NCI-H1092 (cell line): ENCODE measurements around the gene CIZ1.
"Not testable (repeated sequence)": the region's sequence is repeated elsewhere in the genome, so short reads cannot be mapped to it uniquely, and the experiment has no call there.

Source experiments
- DNase-seq: peaks from one replicate; lab custom pipeline; 2025; lab: John Stamatoyannopoulos, UW

The CIZ1 gene

DNA sequence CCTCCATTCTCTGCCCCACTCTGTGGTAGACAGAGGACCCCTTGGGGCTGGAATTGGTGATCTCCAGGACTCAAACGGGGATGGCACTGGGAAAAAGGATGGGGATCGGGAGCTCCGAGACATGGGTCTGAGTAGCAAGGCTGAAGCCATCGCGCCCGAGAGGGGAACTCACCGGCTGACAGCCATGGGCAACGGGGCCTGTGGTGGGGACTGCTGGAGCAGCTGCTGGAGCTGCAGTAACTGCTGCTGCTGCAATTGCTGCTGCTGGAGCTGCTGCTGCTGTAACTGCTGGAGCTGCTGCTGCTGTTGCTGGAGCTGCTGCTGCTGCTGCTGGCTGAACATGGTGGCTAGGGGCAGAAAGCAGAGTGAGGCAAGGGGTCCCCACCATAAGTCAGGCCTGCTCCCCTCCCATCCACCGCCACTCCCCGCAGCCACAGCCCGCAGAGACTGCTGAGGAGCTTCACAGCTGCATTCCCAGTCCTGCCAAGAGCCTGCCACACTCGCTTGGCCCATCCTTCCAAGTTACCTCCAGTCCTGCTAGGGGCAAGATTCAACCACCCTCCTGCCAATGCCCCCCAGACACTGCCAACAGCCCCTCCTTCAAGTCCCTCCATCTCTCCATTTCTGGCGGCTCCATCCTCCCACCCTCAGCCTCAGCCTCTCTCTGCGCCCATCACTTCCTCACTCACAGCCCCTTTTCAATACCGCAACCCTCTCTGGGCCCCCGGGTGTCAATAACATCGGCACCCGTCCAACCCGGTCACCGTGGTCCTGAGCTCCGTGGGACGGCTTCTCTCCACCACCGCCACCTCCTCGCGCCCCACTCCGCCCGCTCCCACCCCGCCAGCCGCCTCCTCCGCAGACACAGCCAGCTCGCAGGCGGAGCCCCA lies 611 bp downstream of the CIZ1 start:
- DNase-seq, result no peak

DNA sequence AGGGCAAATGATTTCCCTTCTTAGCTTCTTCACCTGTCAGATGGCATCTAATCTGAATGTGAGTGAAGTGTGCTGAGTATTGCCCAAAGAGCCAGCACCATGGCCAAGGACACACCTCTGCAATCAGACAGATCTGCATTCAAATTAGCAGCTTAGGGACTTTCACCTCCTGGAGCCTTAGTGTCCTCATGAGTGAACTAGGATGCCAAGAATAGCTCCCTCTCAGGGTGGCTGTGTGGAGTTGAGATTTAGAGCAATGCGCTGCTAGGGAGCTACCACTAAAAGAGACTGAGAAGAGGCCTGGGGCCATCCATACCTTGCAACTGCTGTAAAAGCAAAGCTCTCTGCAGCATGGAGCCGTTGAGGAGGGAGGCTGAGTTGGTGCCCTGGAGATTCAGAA lies 1.4 kb downstream of the CIZ1 start:
- no peak for DNase-seq

DNA sequence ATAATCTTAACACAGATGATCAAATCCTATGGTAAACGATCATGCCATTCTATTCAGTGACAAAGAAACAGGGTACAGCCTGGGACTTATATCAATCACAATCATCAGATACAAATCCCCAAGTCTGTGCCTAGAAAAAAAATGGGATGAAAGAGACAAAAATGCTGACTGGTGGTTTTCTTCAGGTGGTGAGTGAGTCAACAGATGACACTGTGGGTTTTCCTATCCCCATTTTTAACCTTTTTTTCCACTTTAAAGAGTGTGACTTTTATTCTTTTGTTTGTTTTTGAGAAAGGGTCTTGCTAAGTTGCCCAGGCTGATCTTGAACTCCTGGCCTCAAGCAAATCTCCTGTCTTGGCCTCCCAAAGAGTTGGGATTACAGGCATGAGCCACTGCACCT lies 3.2 kb downstream of the CIZ1 start:
- no peak for DNase-seq

DNA sequence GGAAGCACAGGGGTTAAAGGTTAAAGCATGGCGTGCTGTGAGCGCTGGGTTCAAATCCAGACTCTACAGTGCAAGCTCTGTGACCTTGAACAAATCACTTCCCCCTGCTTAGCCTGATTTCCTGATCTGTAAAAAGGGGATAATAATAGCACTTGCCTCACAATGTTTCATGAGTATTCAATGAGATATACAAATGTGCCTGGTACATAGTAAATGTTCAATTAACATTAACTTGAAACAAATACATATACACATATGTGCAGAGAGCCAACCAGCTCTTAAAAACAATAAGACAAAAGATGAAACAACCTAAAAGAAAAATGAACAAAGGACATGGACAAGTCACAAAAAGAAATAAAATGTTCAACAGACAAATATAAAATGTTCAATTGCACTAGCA lies 4.0 kb downstream of the CIZ1 start:
- no peak for DNase-seq

DNA sequence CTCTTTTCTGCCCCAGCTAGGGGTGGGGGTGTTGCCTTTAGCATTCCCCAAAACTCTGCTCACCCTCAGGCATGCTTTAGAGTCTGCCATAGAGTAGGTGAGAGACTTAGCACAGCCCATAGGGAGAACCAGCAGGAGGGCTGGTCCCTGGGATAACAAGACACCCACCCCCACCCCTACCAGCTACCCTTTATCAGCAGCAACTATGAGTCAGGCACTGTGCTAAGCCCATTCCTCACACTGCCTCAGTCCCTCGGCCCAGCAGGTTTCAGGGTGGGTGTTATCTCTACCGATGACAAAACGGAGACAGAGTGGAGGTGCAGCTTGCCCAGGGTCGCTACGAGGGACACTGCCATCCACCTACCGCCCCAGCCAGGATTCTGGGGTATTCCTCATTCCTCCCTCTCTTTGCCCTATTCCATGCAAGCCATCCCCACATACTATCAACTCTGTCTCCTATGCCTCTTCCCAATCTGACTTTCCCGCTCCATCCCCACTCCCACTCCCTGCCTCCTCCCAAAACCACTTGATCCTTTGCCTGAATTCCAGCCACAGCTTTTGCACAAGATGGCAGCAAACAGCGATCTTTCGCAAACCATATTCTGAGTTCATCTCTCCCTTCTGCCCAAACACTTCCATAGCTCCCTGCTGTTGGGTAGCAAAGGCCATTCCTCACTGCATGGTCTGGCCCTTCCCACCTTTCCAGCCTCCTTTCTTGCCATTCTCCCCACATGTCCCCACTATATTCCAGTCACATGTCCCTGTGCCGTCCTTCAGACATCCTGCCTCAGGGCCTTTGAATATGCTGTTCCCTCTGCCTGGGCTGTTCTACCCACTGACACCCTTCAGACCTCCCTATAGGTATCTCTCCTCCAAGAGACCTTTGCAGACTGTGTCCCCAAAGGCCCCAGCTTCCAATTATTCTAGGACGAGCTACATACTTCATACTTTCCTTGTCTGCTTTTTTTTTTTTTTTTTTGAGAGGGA lies 5.1 kb downstream of the CIZ1 start:
- no peak for DNase-seq

DNA sequence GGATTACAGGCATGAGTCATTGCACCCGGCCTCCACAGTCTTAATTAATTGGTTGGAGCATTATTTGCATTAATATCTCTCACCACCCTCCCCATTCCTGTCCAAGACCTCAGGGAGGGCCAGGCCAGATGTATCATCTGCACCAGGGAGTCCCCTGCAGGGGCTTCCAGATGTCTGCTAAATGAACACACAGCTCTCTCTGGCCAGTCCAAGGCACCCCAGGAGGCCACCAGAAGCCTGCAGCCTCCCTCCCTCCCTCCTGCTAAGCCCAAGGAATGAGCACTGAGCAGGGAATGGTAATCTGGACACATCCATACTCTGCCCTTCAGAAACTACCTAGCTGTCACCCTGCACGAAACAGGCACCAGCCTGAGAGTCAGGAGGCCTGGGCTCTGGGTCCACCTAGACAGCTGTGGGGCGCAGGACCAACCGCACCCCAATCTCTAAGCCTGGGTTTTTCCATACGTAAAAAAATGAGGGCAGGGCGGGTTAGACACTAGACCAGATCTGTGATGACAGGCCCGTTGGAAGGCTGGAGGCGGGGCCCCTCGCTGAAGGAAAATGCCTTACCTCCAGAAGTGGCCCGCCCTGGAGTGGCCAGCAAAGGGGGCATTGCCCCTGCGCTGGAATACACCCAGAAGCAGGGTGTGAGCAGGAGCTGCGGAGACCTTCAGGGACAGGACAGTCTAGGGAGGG lies 8.3 kb downstream of the CIZ1 start:
- no peak for DNase-seq

DNA sequence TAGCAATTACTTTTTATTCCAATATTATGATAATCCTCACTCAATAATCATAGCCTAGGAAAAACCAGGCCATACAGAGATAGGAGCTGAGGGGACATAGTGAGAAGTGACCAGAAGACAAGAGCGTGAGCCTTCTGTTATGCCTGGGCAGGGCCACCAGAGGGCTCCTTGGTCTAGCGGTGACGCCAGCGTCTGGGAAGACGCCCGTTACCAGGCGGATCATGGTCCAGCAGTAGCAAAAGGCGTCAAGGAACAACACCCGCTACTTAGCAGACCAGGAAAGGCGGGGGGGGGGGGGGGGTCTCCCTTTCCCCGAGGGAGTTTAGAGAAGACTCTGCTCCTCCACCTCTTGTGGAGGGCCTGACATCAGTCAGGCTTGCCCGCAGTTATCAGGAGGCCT lies 9.9 kb downstream of the CIZ1 start:
- DNase-seq, result not testable (repeated sequence)

DNA sequence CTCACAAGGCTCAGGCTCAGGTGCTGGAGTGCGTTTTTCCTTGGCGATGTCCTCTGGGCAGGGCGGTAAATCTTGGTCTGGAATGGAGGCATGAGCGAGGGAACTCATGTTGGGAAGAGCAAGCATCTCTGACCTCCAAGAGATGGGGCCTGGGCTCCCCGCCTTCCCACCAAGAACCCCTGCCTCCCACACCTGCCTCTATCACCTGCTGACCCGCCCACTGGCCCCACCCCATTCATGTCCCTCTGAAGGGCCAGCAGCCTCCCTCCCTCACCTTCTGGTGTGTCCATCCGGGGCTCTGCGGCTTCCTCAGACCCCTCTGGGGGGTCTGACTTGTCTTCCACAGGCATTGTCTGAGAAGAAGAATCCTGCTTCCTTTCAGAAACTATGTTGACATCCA lies 10.9 kb downstream of the CIZ1 start:
- no peak for DNase-seq

DNA sequence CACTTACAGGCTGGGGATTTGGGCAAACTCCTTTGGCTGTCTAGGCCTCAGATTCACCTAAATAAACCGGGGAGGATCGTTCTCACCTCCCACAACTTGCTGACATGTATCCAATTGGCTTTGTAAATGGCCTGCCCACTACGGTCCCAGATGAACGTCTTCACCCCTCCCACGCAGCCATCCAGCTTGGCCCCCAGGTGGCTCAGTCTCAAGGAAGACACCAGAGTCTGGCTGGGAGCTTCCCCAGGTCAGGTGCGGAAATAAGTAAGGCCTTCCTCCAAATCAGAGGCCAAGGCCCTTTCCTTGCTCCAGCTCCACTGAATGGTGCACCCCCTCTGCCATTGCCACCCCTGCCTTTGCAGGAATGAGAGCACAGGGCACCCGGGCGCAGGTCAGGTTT lies 11.4 kb downstream of the CIZ1 start:
- DNase-seq, result no peak

DNA sequence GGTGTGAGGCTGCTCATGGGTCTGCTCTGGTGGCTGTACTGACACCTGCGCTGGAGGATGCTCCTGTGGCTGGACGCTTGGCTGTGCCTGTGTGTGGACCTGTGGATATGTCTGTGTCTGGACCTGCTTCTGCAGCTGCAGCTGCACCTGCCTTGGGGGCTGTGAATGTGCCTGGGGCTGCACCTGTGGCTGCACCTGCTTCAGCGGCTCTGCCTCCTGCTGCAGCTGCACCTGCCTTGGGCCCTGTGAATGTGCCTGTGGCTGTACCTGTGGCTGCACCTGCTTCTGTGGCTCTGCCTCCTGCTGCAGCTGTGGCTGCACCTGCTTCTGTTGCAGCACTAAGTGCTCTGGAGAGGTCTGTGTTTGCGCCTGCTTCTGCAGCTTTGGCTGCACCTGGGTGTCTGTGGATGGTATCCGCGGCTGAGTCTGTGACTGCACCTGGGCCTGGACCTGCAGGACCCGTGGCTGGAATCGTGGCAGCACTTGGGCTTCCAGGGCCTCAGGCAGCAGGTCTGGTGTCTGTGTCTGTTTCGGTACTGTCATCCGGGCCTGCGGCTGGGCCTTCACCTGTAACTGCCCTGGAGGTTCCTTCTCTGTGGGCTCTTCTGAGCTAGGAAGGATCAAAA lies 12.5 kb downstream of the CIZ1 start:
- no peak for DNase-seq

DNA sequence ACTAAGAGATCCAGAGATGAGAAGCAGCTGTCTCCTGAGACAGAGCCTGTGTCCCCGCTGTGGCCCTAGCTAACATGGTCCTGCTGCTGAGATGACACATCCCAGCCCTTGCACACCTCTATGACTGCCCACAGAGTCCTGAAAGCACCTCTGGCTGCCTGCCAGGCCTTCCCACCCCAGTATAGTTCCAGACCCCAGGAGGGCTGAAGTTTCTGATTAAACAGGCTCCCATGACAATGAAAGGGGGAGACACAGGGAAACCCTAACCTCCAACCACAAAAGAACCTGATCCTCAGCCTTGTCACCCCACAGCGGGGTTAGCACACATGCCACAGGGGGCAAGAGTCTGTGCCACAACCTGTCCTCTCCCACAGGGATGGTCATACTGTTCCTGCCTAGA lies 15.6 kb downstream of the CIZ1 start:
- no peak for DNase-seq

DNA sequence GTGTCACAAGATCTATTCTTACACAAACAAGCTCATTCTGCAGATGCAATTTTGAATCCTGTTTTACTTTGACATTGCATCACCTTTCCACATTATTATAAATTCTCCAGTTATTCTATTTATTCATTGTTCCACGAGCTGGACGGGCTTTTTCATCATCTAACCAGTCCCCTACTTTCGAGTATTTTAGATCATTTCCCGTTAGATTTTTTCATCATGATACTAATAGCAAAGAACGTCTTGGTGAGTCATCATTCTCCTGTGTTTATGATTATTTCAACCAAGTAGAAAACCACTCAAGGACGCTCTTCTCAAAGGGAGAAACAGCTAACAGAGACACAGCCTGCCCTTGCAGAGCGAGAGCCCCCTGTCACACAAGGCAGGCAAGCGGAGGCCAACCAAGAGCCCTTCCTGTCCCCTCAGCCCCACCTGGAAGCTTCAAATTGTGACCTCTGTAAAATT lies 16.2 kb downstream of the CIZ1 start:
- DNase-seq, result no peak

DNA sequence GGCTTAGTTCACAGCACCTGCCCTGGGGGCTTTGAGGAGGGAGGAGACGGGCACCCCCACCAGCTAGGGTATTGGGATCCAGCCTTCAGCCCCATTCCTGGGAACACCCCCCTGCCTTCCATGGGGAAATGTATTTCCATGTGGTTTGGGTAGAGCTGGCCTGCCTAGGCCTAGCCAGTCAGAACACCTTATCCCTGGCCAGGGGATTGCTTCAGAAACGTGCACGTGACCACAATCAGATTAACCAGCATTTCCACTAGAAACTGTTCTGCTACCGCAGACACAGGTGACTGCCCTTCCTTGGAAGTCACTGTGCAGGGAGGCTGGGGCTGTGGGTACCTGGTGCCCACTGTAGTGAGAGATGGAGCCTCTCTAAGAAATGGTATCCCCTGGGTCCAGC lies 17.3 kb downstream of the CIZ1 start:
- no peak for DNase-seq

DNA sequence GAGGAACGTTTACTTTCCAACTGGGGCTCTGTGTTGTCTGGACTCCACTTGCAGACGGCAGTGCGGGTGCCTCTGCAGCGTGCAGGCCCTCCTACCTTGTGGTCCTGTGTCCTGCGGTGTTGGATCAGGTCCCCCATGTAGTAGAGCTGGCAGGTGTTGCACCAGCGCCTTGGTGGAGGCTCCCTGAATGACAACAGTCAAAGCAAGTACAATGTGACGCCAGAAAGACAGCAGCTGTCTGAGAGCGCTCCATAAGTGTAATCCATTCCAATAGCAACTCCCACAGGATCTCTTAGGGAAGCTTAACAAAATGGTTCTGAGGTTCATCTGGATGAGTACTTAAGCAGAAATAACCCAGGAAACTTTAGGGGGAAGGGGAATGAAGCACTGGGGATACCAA lies 21.4 kb downstream of the CIZ1 start:
- no peak for DNase-seq

DNA sequence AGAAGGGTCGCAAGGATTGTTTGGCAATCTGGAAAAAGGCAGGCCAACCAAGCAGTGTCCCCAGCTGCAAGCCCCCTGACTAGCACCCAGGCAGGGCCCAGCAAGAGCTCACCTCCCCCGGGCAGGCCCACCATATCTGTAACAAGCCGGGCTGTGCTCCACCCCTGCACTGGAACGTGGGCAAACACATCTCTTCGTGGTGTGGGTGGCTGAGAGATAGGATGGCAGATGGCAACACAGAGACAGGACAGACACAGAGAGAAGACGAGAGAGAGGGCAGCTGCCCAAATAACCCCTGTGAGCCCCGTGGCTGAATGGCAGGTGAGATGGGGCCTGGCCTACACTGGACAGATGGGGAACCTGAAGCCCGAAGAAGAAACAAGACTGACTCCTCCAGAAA lies 21.9 kb downstream of the CIZ1 start:
- no peak for DNase-seq

DNA sequence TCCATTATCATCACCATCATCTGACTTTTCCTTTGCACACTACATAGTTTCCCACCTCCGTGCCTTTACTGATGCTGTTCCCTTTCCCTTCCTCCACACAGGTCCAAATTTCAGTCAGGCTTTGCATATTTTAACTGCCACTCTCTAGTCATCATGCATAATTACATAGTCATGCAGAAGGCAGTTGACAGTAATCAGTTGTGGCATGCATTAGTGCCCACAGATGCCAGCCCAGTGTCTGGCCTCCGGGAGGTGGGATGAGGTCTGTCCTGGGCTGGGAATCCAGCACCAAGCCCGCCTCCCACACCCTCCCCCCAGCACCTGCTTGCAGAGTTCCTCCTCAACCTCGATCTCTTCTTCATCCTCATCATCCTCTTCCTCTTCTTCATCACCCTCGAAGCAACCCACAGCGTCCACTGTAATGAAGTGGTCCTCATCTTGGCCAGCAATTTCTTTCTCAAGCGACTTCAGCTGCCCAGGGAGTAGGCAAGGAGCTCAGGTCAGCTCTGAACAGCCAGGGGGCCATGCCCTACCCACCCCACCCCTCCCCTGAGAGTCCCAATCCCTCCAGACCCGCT lies 22.6 kb downstream of the CIZ1 start:
- no peak for DNase-seq

DNA sequence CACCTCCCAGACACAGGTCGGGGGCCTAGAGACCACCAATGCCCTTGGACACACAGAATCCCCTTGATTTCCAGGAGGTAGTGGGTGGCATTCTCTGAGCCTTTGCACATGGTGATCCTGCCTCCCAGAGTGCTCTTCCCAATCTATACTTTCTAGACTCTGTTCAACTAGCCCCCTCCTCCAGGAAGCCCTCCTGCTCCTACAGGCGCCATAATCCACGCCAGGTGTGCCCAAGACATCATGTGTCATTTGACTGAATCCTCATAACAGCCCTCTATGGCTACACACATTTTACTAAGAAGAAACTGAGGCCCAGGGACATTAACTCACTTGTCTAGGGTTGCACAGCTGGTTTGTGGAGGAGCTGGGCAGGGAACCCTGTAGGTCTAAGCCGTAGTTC lies 24.2 kb downstream of the CIZ1 start:
- DNase-seq, result no peak

DNA sequence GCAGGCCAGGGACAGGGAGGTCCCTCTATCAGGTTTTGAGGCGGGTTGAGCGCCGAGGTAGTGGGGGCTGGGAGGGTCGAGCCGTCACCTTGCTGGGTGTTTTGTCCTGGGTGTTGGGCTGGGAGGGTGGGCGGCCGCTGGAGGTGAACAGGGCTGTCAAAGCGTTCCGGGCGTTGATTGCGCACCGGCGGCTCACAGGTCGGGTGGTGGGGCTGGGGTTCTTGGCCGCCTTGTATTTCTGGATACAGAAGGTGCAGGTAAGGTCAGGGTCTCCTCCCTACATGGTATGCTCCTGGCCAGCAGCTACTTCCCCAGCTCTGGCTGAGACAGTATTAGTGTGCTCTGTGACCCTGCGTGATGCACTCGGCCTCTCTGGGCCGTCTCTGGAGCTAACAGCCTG lies 25.2 kb downstream of the CIZ1 start:
- no peak for DNase-seq

DNA sequence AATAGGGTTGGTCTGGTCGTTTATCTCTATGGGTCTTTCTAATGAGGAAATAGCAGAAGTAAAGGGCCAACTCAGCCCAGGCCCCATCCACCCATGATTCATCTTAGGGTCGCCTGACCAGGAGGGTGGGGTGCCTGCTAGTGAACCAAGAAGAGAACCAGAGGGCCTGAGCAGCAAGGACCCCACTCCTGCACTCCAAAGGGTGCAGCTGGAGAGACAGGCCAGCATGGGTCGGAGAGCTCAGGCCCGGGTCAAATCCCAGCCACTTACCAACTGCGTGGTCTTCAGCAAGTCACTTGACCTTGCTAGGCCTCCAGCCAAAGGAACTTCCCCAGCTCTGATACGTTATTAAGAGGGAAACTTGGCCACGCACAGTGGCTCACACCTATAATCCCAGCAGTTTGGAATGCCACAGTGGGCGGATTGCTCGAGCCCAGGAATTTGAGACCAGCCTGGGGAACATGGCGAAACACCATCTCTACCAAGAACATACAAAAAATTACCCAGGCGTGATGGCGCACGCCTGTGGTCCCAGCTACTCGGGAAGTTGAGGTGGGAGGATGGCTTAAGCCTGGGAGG lies 27.0 kb downstream of the CIZ1 start:
- no peak for DNase-seq

DNA sequence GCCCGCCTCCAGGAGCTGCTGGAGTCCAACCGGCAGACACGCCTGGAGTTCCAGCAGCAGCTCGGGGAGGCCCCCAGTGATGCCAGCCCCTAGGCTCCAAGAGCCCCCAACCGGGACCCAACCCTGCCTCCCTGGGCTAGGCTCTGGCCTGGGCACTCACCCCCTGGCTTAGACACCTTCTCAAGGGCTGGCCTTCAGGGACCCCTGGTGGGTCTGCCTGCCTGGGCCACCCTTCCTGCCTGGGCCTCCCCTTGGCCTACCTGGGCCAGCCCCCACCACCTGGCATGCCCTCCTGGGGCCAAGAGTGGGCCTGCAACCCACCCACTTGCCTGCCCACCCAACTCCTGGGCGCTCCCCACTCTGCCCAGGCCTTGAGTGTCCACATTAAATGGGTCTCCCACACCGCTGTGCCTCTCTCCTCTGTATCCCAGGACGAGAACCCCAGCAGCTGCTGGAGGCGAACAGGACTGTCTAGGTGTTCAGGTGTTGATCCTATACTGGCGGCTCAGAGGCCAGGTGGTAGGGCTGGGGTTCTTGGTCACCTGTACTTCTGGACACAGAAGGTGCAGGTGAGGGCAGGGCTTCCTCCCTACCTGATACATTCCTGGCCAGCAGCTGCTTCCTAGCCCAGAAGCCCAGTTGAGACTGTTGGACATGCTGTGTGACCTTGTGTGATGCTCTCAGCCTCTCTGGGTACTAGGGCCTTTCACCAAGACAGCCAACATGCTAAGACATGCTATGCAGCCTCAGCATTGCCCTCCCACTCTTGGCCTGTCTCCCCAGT lies 27.7 kb downstream of the CIZ1 start:
- DNase-seq, result no peak
